ENCODE results near the gene APLF. TPM values are rescaled to one million over a fixed set of nuclear protein-coding genes. Genes with fewer than 3 reads are reported as not detected.
A peak's percentile ranks its signal among the peaks of the same experiment; 100 is the strongest.
"Not testable (repeated sequence)": the region's sequence is repeated elsewhere in the genome, so short reads cannot be mapped to it uniquely, and the experiment has no call there.

APLF gene
- total RNA-seq, 1 donor = 10.5 TPM

DNA sequence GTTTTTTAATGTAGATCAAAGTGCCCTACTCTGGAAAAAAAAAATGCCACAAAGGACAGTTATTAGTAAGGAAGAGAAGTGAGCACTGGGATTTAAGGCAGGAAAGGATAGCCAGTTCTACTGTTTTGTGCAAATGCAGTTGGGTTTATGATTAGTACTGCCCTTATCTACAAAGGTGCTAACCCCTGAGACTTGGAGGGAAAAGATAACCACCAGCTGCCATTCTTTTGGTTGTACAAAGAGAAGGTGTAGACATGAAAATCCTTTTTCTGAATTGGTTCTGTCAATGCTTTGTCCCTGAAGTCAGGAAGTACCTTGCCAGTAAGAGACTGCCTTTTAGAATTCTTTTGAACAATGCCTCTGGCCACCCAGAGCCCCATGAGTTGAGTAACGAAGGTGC is 11.3 kb downstream of the APLF start:
- DNase-seq (ENCODE audit: insufficient read length, low spot score, missing footprints) = no peak
- H2AFZ ChIP-seq (ENCODE audit: low read length) = no peak overlapping the region
- peaks cover 4% of the 10 kb centered on the region for H3K4me1 ChIP-seq (ENCODE audit: insufficient read depth, low read length)
- TF ChIP-seq, protein P1, sequence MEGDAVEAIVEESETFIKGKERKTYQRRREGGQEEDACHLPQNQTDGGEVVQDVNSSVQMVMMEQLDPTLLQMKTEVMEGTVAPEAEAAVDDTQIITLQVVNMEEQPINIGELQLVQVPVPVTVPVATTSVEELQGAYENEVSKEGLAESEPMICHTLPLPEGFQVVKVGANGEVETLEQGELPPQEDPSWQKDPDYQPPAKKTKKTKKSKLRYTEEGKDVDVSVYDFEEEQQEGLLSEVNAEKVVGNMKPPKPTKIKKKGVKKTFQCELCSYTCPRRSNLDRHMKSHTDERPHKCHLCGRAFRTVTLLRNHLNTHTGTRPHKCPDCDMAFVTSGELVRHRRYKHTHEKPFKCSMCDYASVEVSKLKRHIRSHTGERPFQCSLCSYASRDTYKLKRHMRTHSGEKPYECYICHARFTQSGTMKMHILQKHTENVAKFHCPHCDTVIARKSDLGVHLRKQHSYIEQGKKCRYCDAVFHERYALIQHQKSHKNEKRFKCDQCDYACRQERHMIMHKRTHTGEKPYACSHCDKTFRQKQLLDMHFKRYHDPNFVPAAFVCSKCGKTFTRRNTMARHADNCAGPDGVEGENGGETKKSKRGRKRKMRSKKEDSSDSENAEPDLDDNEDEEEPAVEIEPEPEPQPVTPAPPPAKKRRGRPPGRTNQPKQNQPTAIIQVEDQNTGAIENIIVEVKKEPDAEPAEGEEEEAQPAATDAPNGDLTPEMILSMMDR (IDR thresholded peaks at IDR 0.05; ENCODE audit: extremely low read depth, low read depth, low read length) = no peak
- H4K20me1 ChIP-seq (ENCODE audit: insufficient read depth, low read length) = peaks cover 6% of the 10 kb centered on the region
- no peak overlapping the region for H3K27ac ChIP-seq (ENCODE audit: low read depth, low read length)
- H3K9me3 ChIP-seq (ENCODE audit: low read depth, low read length) = no peaks in the 10 kb centered on the region
- H3K36me3 ChIP-seq (ENCODE audit: insufficient read depth, low read length) = no peaks in the 10 kb centered on the region
- no peak overlapping the region for H3K4me2 ChIP-seq (ENCODE audit: insufficient read depth, low read length)
- peaks cover 11% of the 10 kb centered on the region for H3K79me2 ChIP-seq (ENCODE audit: insufficient read depth, low read length)
- H3K27me3 ChIP-seq (ENCODE audit: insufficient read depth, low read length) = no peaks in the 10 kb centered on the region
- no peak overlapping the region for H3K4me3 ChIP-seq (ENCODE audit: insufficient read depth, low read length)

GRCh38 chr2:68482296-68482820 is 15.0 kb downstream of the APLF start:
- no peak overlapping the region for H2AFZ ChIP-seq (ENCODE audit: low read length)
- H3K79me2 ChIP-seq (ENCODE audit: insufficient read depth, low read length) = peaks cover 8% of the 10 kb centered on the region
- no peak overlapping the region for H3K27ac ChIP-seq (ENCODE audit: low read depth, low read length)
- H3K4me1 ChIP-seq (ENCODE audit: insufficient read depth, low read length) = peaks cover 4% of the 10 kb centered on the region
- peak overlapping the region; percentile 18 for H3K4me2 ChIP-seq (ENCODE audit: insufficient read depth, low read length)
- TF ChIP-seq, protein P1 (IDR thresholded peaks at IDR 0.05; ENCODE audit: extremely low read depth, low read depth, low read length) = no peak
- no peak overlapping the region for H3K4me3 ChIP-seq (ENCODE audit: insufficient read depth, low read length)
- no peak for DNase-seq (ENCODE audit: insufficient read length, low spot score, missing footprints)
- H3K27me3 ChIP-seq (ENCODE audit: insufficient read depth, low read length) = no peaks in the 10 kb centered on the region
- H3K9me3 ChIP-seq (ENCODE audit: low read depth, low read length) = no peaks in the 10 kb centered on the region
- peaks cover 11% of the 10 kb centered on the region for H4K20me1 ChIP-seq (ENCODE audit: insufficient read depth, low read length)
- no peaks in the 10 kb centered on the region for H3K36me3 ChIP-seq (ENCODE audit: insufficient read depth, low read length)

DNA sequence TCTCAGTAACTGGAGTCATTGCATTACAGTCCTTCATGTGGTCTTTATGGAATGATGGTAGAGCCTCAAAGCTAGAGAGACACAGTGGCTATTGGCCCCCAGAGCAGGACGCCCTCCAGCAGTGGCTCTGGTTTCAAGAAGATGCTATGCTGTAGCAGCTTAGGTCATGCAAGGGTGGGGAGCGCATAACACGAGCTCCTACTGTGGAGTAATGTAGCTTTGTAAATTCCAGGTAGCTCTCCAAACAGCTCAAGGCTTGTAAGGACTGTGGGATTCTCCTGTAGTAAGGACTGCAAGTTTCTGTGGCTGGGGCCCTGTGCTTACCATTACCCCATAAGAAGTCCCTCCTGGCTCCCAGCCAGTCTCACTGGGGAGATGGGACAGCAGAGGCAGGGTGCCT is 15.6 kb downstream of the APLF start:
- no peak overlapping the region for H3K4me2 ChIP-seq (ENCODE audit: insufficient read depth, low read length)
- H3K4me1 ChIP-seq (ENCODE audit: insufficient read depth, low read length) = peaks cover 4% of the 10 kb centered on the region
- H3K27me3 ChIP-seq (ENCODE audit: insufficient read depth, low read length) = no peaks in the 10 kb centered on the region
- no peak overlapping the region for H3K27ac ChIP-seq (ENCODE audit: low read depth, low read length)
- DNase-seq (ENCODE audit: insufficient read length, low spot score, missing footprints) = no peak
- no peaks in the 10 kb centered on the region for H3K36me3 ChIP-seq (ENCODE audit: insufficient read depth, low read length)
- H3K4me3 ChIP-seq (ENCODE audit: insufficient read depth, low read length) = no peak overlapping the region
- peaks cover 8% of the 10 kb centered on the region for H3K79me2 ChIP-seq (ENCODE audit: insufficient read depth, low read length)
- no peaks in the 10 kb centered on the region for H3K9me3 ChIP-seq (ENCODE audit: low read depth, low read length)
- H2AFZ ChIP-seq (ENCODE audit: low read length) = no peak overlapping the region
- TF ChIP-seq, protein P1 (IDR thresholded peaks at IDR 0.05; ENCODE audit: extremely low read depth, low read depth, low read length) = no peak
- H4K20me1 ChIP-seq (ENCODE audit: insufficient read depth, low read length) = peaks cover 11% of the 10 kb centered on the region

- Histone ChIP-seq H3K4me2 (ENCODE audit: insufficient read depth, low read length) (no peak overlapping the region), H3K4me3 (ENCODE audit: insufficient read depth, low read length) (no peak overlapping the region), H3K79me2 (ENCODE audit: insufficient read depth, low read length) (peaks cover under 1% of the 10 kb centered on the region), H3K9me3 (ENCODE audit: low read depth, low read length) (no peaks in the 10 kb centered on the region), H4K20me1 (ENCODE audit: insufficient read depth, low read length) (peaks cover 5% of the 10 kb centered on the region), H3K27ac (ENCODE audit: low read depth, low read length) (no peak overlapping the region), H3K4me1 (ENCODE audit: insufficient read depth, low read length) (peaks cover 4% of the 10 kb centered on the region), H3K27me3 (ENCODE audit: insufficient read depth, low read length) (no peaks in the 10 kb centered on the region), H2AFZ (ENCODE audit: low read length) (no peak overlapping the region), H3K36me3 (ENCODE audit: insufficient read depth, low read length) (no peaks in the 10 kb centered on the region)
- TF ChIP-seq, protein P1 (IDR thresholded peaks at IDR 0.05; ENCODE audit: extremely low read depth, low read depth, low read length) = peak; percentile 53
- DNase-seq (ENCODE audit: insufficient read length, low spot score, missing footprints) = peak; percentile 32
Observed at GRCh38 chr2:68487773-68488355, 20.5 kb downstream of the APLF start.

DNA sequence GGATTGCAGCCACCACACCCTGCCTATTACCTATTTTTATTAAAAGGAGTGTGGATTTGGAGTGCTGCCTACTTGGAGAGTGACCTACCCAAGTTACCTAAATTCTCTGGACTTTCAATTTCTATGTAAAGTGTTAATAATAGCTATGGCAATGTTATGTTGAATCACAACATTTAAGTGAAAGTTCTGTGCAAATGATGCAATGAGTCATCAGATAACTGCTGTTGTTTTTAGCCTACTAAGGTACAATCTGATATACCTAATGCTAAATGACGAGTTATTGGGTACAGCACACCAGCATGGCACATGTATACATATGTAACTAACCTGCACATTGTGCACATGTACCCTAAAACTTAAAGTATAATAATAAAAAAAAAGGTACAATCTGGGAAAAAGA is 21.2 kb downstream of the APLF start:
- H3K79me2 ChIP-seq (ENCODE audit: insufficient read depth, low read length); H3K4me3 ChIP-seq (ENCODE audit: insufficient read depth, low read length); H3K27ac ChIP-seq (ENCODE audit: low read depth, low read length); H3K4me2 ChIP-seq (ENCODE audit: insufficient read depth, low read length); H3K4me1 ChIP-seq (ENCODE audit: insufficient read depth, low read length); H3K36me3 ChIP-seq (ENCODE audit: insufficient read depth, low read length); H4K20me1 ChIP-seq (ENCODE audit: insufficient read depth, low read length); H3K27me3 ChIP-seq (ENCODE audit: insufficient read depth, low read length); H2AFZ ChIP-seq (ENCODE audit: low read length); H3K9me3 ChIP-seq (ENCODE audit: low read depth, low read length): not testable (repeated sequence)
- DNase-seq (ENCODE audit: insufficient read length, low spot score, missing footprints) = peak; percentile 76
